Activated T-helper 17 cell treated with anti-CD3 and anti-CD28 coated beads, Interleukin-2, amount 50 U/mL, for 72 hours (primary cell): Measurements from ENCODE around the gene LTO1. TPM values are rescaled to one million over a fixed set of nuclear protein-coding genes. Genes with fewer than 3 reads are reported as not detected.
"Not testable (repeated sequence)": the region's sequence is repeated elsewhere in the genome, so short reads cannot be mapped to it uniquely, and the experiment has no call there.

Experiments
- ATAC-seq: fragments of 150-1000 bp; cut with Tn5 transposase; replicated peaks from 2 replicates; pipeline ENCODE4 v1.10.0; 2021; ENCODE audit warnings: mild to moderate bottlenecking, moderate library complexity
- H3K27ac Mint-ChIP-seq: one replicate; pipeline ENCODE4 v1.8.0; 2022; ENCODE audit warnings: mixed read lengths
- H3K27me3 Mint-ChIP-seq: one replicate; pipeline ENCODE4 v1.8.0; 2022; ENCODE audit warnings: mixed read lengths
- H3K36me3 Mint-ChIP-seq: one replicate; pipeline ENCODE4 v1.8.0; 2022; ENCODE audit warnings: low read depth, mild to moderate bottlenecking, mixed read lengths
- H3K4me1 Mint-ChIP-seq: one replicate; pipeline ENCODE4 v1.8.0; 2022; ENCODE audit warnings: mixed read lengths
- H3K4me3 Mint-ChIP-seq: one replicate; pipeline ENCODE4 v1.8.0; 2022; ENCODE audit warnings: mild to moderate bottlenecking, mixed read lengths
- H3K9me3 Mint-ChIP-seq: one replicate; pipeline ENCODE4 v1.8.0; 2022; ENCODE audit warnings: mixed read lengths
- total RNA-seq, 2 donors: library from RNA; stranded (reverse); gene quantifications; one replicate each; pipeline ENCODE4 v1.2.3, GENCODE V29; 2022

LTO1 gene
- total RNA-seq, 2 donors from 2014 or later = 20.4 to 25.6 TPM

- ATAC-seq = no peak
- Mint-ChIP-seq H3K36me3 (no peaks in the 10 kb centered on the region), H3K9me3 (no peaks in the 10 kb centered on the region), H3K4me1 (no peaks in the 10 kb centered on the region), H3K27me3 (peaks cover 40% of the 10 kb centered on the region), H3K4me3 (no peak overlapping the region), H3K27ac (no peak overlapping the region)
Observed at GRCh38 chr11:69695581-69695980, 20.4 kb upstream of the LTO1 start.

GRCh38 chr11:69694781-69695180 lies 19.6 kb upstream of the LTO1 start:
- Mint-ChIP-seq H3K4me1 (no peaks in the 10 kb centered on the region), H3K4me3 (no peak overlapping the region), H3K27ac (no peak overlapping the region), H3K9me3 (no peaks in the 10 kb centered on the region), H3K27me3 (peaks cover 40% of the 10 kb centered on the region), H3K36me3 (no peaks in the 10 kb centered on the region)
- no peak for ATAC-seq

GRCh38 chr11:69692422-69692821 lies 17.3 kb upstream of the LTO1 start:
- no peak overlapping the region for H3K27ac Mint-ChIP-seq
- ATAC-seq = no peak
- no peaks in the 10 kb centered on the region for H3K36me3 Mint-ChIP-seq
- peaks cover 43% of the 10 kb centered on the region for H3K27me3 Mint-ChIP-seq
- peaks cover 5% of the 10 kb centered on the region for H3K4me1 Mint-ChIP-seq
- no peak overlapping the region for H3K4me3 Mint-ChIP-seq
- H3K9me3 Mint-ChIP-seq = no peaks in the 10 kb centered on the region

GRCh38 chr11:69691463-69691862 lies 16.3 kb upstream of the LTO1 start:
- Mint-ChIP-seq H3K36me3 (no peaks in the 10 kb centered on the region), H3K4me3 (no peak overlapping the region), H3K27me3 (peaks cover 43% of the 10 kb centered on the region), H3K9me3 (no peaks in the 10 kb centered on the region), H3K27ac (no peak overlapping the region), H3K4me1 (peaks cover 5% of the 10 kb centered on the region)
- no peak for ATAC-seq

GRCh38 chr11:69689484-69690319 lies 14.5 kb upstream of the LTO1 start:
- no peak overlapping the region for H3K27ac Mint-ChIP-seq
- no peaks in the 10 kb centered on the region for H3K36me3 Mint-ChIP-seq
- H3K4me3 Mint-ChIP-seq = no peak overlapping the region
- ATAC-seq = no peak
- H3K4me1 Mint-ChIP-seq = peaks cover 5% of the 10 kb centered on the region
- H3K27me3 Mint-ChIP-seq = peaks cover 33% of the 10 kb centered on the region
- H3K9me3 Mint-ChIP-seq = no peaks in the 10 kb centered on the region

- H3K36me3 Mint-ChIP-seq, H3K27ac Mint-ChIP-seq, H3K4me3 Mint-ChIP-seq, H3K4me1 Mint-ChIP-seq, H3K9me3 Mint-ChIP-seq: not testable (repeated sequence)
- peaks cover 26% of the 10 kb centered on the region for H3K27me3 Mint-ChIP-seq
- ATAC-seq = peak; percentile 36
Observed at GRCh38 chr11:69687969-69688771, 13.0 kb upstream of the LTO1 start.

- peaks cover 18% of the 10 kb centered on the region for H3K27me3 Mint-ChIP-seq
- no peak for ATAC-seq
- H3K4me1 Mint-ChIP-seq = peaks cover 5% of the 10 kb centered on the region
- H3K9me3 Mint-ChIP-seq = no peaks in the 10 kb centered on the region
- no peak overlapping the region for H3K4me3 Mint-ChIP-seq
- no peak overlapping the region for H3K27ac Mint-ChIP-seq
- no peaks in the 10 kb centered on the region for H3K36me3 Mint-ChIP-seq
Observed at GRCh38 chr11:69686856-69687255, 11.7 kb upstream of the LTO1 start.

- ATAC-seq = no peak
- H3K4me3 Mint-ChIP-seq = peak overlapping the region; percentile 39
- H3K36me3 Mint-ChIP-seq = no peaks in the 10 kb centered on the region
- H3K27me3 Mint-ChIP-seq = peaks cover 18% of the 10 kb centered on the region
- no peak overlapping the region for H3K27ac Mint-ChIP-seq
- peaks cover 5% of the 10 kb centered on the region for H3K4me1 Mint-ChIP-seq
- H3K9me3 Mint-ChIP-seq = no peaks in the 10 kb centered on the region
Observed at GRCh38 chr11:69686452-69686851, 11.3 kb upstream of the LTO1 start.

- H3K9me3 Mint-ChIP-seq = no peaks in the 10 kb centered on the region
- ATAC-seq = no peak
- H3K27me3 Mint-ChIP-seq = peaks cover 12% of the 10 kb centered on the region
- peak overlapping the region; percentile 39 for H3K4me3 Mint-ChIP-seq
- H3K27ac Mint-ChIP-seq = no peak overlapping the region
- H3K4me1 Mint-ChIP-seq = peaks cover 5% of the 10 kb centered on the region
- H3K36me3 Mint-ChIP-seq = no peaks in the 10 kb centered on the region
Observed at GRCh38 chr11:69685348-69685747, 10.2 kb upstream of the LTO1 start.

- H3K27me3 Mint-ChIP-seq = peaks cover 9% of the 10 kb centered on the region
- H3K27ac Mint-ChIP-seq = no peak overlapping the region
- no peaks in the 10 kb centered on the region for H3K9me3 Mint-ChIP-seq
- no peak for ATAC-seq
- H3K4me1 Mint-ChIP-seq = peaks cover 5% of the 10 kb centered on the region
- H3K4me3 Mint-ChIP-seq = no peak overlapping the region
- H3K36me3 Mint-ChIP-seq = no peaks in the 10 kb centered on the region
Observed at GRCh38 chr11:69684651-69685050, 9.5 kb upstream of the LTO1 start.

- H3K4me1 Mint-ChIP-seq = peaks cover 5% of the 10 kb centered on the region
- peaks cover 5% of the 10 kb centered on the region for H3K27me3 Mint-ChIP-seq
- H3K9me3 Mint-ChIP-seq = no peaks in the 10 kb centered on the region
- no peak overlapping the region for H3K4me3 Mint-ChIP-seq
- ATAC-seq = no peak
- no peaks in the 10 kb centered on the region for H3K36me3 Mint-ChIP-seq
- no peak overlapping the region for H3K27ac Mint-ChIP-seq
Observed at GRCh38 chr11:69683764-69684333, 8.7 kb upstream of the LTO1 start.

GRCh38 chr11:69682681-69683326 lies 7.7 kb upstream of the LTO1 start:
- Mint-ChIP-seq H3K4me1 (no peaks in the 10 kb centered on the region), H3K9me3 (no peaks in the 10 kb centered on the region), H3K27ac (no peak overlapping the region), H3K27me3 (no peaks in the 10 kb centered on the region), H3K36me3 (no peaks in the 10 kb centered on the region), H3K4me3 (no peak overlapping the region)
- no peak for ATAC-seq

GRCh38 chr11:69682221-69682620 lies 7.1 kb upstream of the LTO1 start:
- H3K27ac Mint-ChIP-seq = no peak overlapping the region
- no peaks in the 10 kb centered on the region for H3K27me3 Mint-ChIP-seq
- ATAC-seq = no peak
- no peak overlapping the region for H3K4me3 Mint-ChIP-seq
- H3K4me1 Mint-ChIP-seq = no peaks in the 10 kb centered on the region
- no peaks in the 10 kb centered on the region for H3K36me3 Mint-ChIP-seq
- no peaks in the 10 kb centered on the region for H3K9me3 Mint-ChIP-seq

- ATAC-seq = no peak
- Mint-ChIP-seq H3K4me1 (no peaks in the 10 kb centered on the region), H3K4me3 (no peak overlapping the region), H3K27ac (no peak overlapping the region), H3K27me3 (no peaks in the 10 kb centered on the region), H3K36me3 (no peaks in the 10 kb centered on the region), H3K9me3 (no peaks in the 10 kb centered on the region)
Observed at GRCh38 chr11:69680688-69681087, 5.5 kb upstream of the LTO1 start.
